ENCODE data around the gene RRH. TPM values are rescaled to one million over a fixed set of nuclear protein-coding genes. Genes with fewer than 3 reads are reported as not detected.
"Not testable (repeated sequence)": the region's sequence is repeated elsewhere in the genome, so short reads cannot be mapped to it uniquely, and the experiment has no call there.

RRH gene
- total RNA-seq, result under 0.01 TPM in 1 of 2 replicates, not detected in the other

GRCh38 chr4:109827672-109828071, at the start of gene RRH:
TSS of gene RRH (plus strand) at chr4:109827972. CDS start at chr4:109828028, 56 bp downstream.
- TF ChIP-seq CTCF (IDR thresholded peaks at IDR 0.05; ENCODE audit: extremely low read depth, low read depth, low read length), result no peak
- Histone ChIP-seq H3K27me3 (ENCODE audit: insufficient read depth, low read length) (no peaks in the 10 kb centered on the region), H3K79me2 (ENCODE audit: insufficient read depth, low read length) (no peaks in the 10 kb centered on the region), H2AFZ (ENCODE audit: low read length) (no peak within 1 kb of the TSS), H3K27ac (ENCODE audit: low read depth, low read length) (no peak within 1 kb of the TSS), H3K36me3 (ENCODE audit: insufficient read depth, low read length) (peaks cover 19% of the 10 kb centered on the region), H3K4me3 (ENCODE audit: insufficient read depth, low read length) (no peak within 1 kb of the TSS), H3K9me3 (ENCODE audit: low read depth, low read length) (no peaks in the 10 kb centered on the region), H4K20me1 (ENCODE audit: insufficient read depth, low read length) (no peaks in the 10 kb centered on the region), H3K4me2 (ENCODE audit: insufficient read depth, low read length) (no peak within 1 kb of the TSS), H3K4me1 (ENCODE audit: insufficient read depth, low read length) (no peaks in the 10 kb centered on the region)
- DNase-seq (ENCODE audit: insufficient read length, low spot score, missing footprints), result no peak

GRCh38 chr4:109782092-109782491, 45.7 kb upstream of the RRH start:
- H3K79me2 ChIP-seq (ENCODE audit: insufficient read depth, low read length); H3K4me3 ChIP-seq (ENCODE audit: insufficient read depth, low read length); H4K20me1 ChIP-seq (ENCODE audit: insufficient read depth, low read length); H2AFZ ChIP-seq (ENCODE audit: low read length); H3K4me1 ChIP-seq (ENCODE audit: insufficient read depth, low read length); H3K27ac ChIP-seq (ENCODE audit: low read depth, low read length); H3K9me3 ChIP-seq (ENCODE audit: low read depth, low read length); H3K36me3 ChIP-seq (ENCODE audit: insufficient read depth, low read length); H3K4me2 ChIP-seq (ENCODE audit: insufficient read depth, low read length); H3K27me3 ChIP-seq (ENCODE audit: insufficient read depth, low read length); DNase-seq (ENCODE audit: insufficient read length, low spot score, missing footprints): not testable (repeated sequence)

- no peak for TF ChIP-seq CTCF (IDR thresholded peaks at IDR 0.05; ENCODE audit: extremely low read depth, low read depth, low read length)
- Histone ChIP-seq H4K20me1 (ENCODE audit: insufficient read depth, low read length) (no peaks in the 10 kb centered on the region), H3K4me3 (ENCODE audit: insufficient read depth, low read length) (no peak overlapping the region), H3K4me1 (ENCODE audit: insufficient read depth, low read length) (no peaks in the 10 kb centered on the region), H2AFZ (ENCODE audit: low read length) (no peak overlapping the region), H3K36me3 (ENCODE audit: insufficient read depth, low read length) (no peaks in the 10 kb centered on the region), H3K4me2 (ENCODE audit: insufficient read depth, low read length) (no peak overlapping the region), H3K9me3 (ENCODE audit: low read depth, low read length) (no peaks in the 10 kb centered on the region), H3K27ac (ENCODE audit: low read depth, low read length) (no peak overlapping the region), H3K27me3 (ENCODE audit: insufficient read depth, low read length) (no peaks in the 10 kb centered on the region), H3K79me2 (ENCODE audit: insufficient read depth, low read length) (no peaks in the 10 kb centered on the region)
- no peak for DNase-seq (ENCODE audit: insufficient read length, low spot score, missing footprints)
Measured at GRCh38 chr4:109786846-109787245, 40.9 kb upstream of the RRH start.

GRCh38 chr4:109787807-109788206, 40.0 kb upstream of the RRH start:
- H2AFZ ChIP-seq (ENCODE audit: low read length), result no peak overlapping the region
- H3K27ac ChIP-seq (ENCODE audit: low read depth, low read length), result no peak overlapping the region
- no peaks in the 10 kb centered on the region for H3K27me3 ChIP-seq (ENCODE audit: insufficient read depth, low read length)
- H3K4me3 ChIP-seq (ENCODE audit: insufficient read depth, low read length), result no peak overlapping the region
- H4K20me1 ChIP-seq (ENCODE audit: insufficient read depth, low read length), result no peaks in the 10 kb centered on the region
- no peak overlapping the region for H3K4me2 ChIP-seq (ENCODE audit: insufficient read depth, low read length)
- DNase-seq (ENCODE audit: insufficient read length, low spot score, missing footprints), result no peak
- no peaks in the 10 kb centered on the region for H3K9me3 ChIP-seq (ENCODE audit: low read depth, low read length)
- no peak for TF ChIP-seq CTCF (IDR thresholded peaks at IDR 0.05; ENCODE audit: extremely low read depth, low read depth, low read length)
- H3K79me2 ChIP-seq (ENCODE audit: insufficient read depth, low read length), result no peaks in the 10 kb centered on the region
- no peaks in the 10 kb centered on the region for H3K36me3 ChIP-seq (ENCODE audit: insufficient read depth, low read length)
- no peaks in the 10 kb centered on the region for H3K4me1 ChIP-seq (ENCODE audit: insufficient read depth, low read length)
